IMR-90 (cell line): Measurements from ENCODE around the gene CCDC60. TPM values are rescaled to one million over a fixed set of nuclear protein-coding genes. Genes with fewer than 3 reads are reported as not detected.

Experiments used
- ATAC-seq: fragments of 200-7000 bp; cut with Tn5 transposase; 2 replicates; pipeline ENCODE4 v1.9.1; 2020; ENCODE audit warnings: low read depth, mild to moderate bottlenecking, moderate library complexity
- BruUV-seq: library from RNA; stranded (reverse); fragments of 400-500 nt; replicated peaks from 2 replicates; lab custom pipeline; 2021; lab: Mats Ljungman, UMichigan
- CTCF ChIA-PET: fragments of 300-600 bp; formaldehyde crosslinking; extraction: SDS; loops from one replicate; lab custom pipeline; 2021; ENCODE audit warnings: antibody characterized with exemption; lab: Yijun Ruan, JAX
- POLR2A ChIA-PET: fragments of 300-600 bp; sonication (Branson Sonifier 250); formaldehyde crosslinking; loops from one replicate; lab custom pipeline; 2022; ENCODE audit warnings: antibody characterized with exemption; ENCODE audit not compliant: unreplicated experiment; lab: Charles Lee
- DNase-seq: peaks from one replicate; pipeline ENCODE4 v3.0.0; 2013
- H2AFZ ChIP-seq: replicated peaks from 2 replicates; pipeline ENCODE3; 2013; ENCODE audit warnings: low read length, mild to moderate bottlenecking; ENCODE audit not compliant: poor library complexity
- H2AK5ac ChIP-seq: 2 replicates; pipeline ENCODE4 v1.6.1; 2013; ENCODE audit warnings: low read depth, low read length, inconsistent platforms
- H2AK9ac ChIP-seq: replicated peaks from 2 replicates; pipeline ENCODE3; 2013; ENCODE audit warnings: mild to moderate bottlenecking, low read depth, low read length, moderate library complexity; ENCODE audit not compliant: poor library complexity
- H2BK120ac ChIP-seq: 2 replicates; pipeline ENCODE4 v1.6.1; 2013; ENCODE audit warnings: low read depth, low read length, inconsistent platforms
- H2BK15ac ChIP-seq: 3 replicates; pipeline ENCODE4 v1.6.1; 2013; ENCODE audit warnings: low read depth, low read length, inconsistent platforms
- H2BK20ac ChIP-seq: 2 replicates; pipeline ENCODE4 v1.6.1; 2013; ENCODE audit warnings: low read depth, mild to moderate bottlenecking, inconsistent platforms, low read length, moderate library complexity
- H2BK5ac ChIP-seq: 2 replicates; pipeline ENCODE4 v1.6.1; 2013; ENCODE audit warnings: mild to moderate bottlenecking, low read depth, low read length, inconsistent platforms; ENCODE audit not compliant: poor library complexity, severe bottlenecking
- H3K14ac ChIP-seq: replicated peaks from 2 replicates; pipeline ENCODE4 v1.6.1; 2013; ENCODE audit warnings: low read depth, low read length, inconsistent platforms
- H3K18ac ChIP-seq: 2 replicates; pipeline ENCODE4 v1.6.1; 2013; ENCODE audit warnings: low read depth, low read length, control low read depth
- H3K23ac ChIP-seq: 2 replicates; pipeline ENCODE4 v1.6.1; 2013; ENCODE audit warnings: low read depth, low read length, inconsistent platforms
- H3K27ac ChIP-seq: 2 replicates; pipeline ENCODE4 v1.5.1; 2013; ENCODE audit warnings: mild to moderate bottlenecking, control low read depth, low read length; ENCODE audit not compliant: insufficient read depth
- H3K27me3 ChIP-seq: 2 replicates; pipeline ENCODE4 v1.6.1; 2013; ENCODE audit warnings: low read length; ENCODE audit not compliant: control insufficient read depth, insufficient read depth
- H3K36me3 ChIP-seq: 2 replicates; pipeline ENCODE4 v1.6.1; 2013; ENCODE audit warnings: low read length, mixed read lengths; ENCODE audit not compliant: control insufficient read depth, insufficient read depth
- H3K4ac ChIP-seq: 2 replicates; pipeline ENCODE4 v1.6.1; 2013; ENCODE audit warnings: low read depth, low read length, inconsistent platforms
- H3K4me1 ChIP-seq: 2 replicates; pipeline ENCODE4 v1.6.1; 2013; ENCODE audit warnings: low read length, mixed read lengths; ENCODE audit not compliant: control insufficient read depth, insufficient read depth
- H3K4me2 ChIP-seq: 2 replicates; pipeline ENCODE4 v1.6.1; 2013; ENCODE audit warnings: low read depth, mild to moderate bottlenecking, control low read depth, low read length, moderate library complexity
- H3K4me3 ChIP-seq: 2 replicates; pipeline ENCODE4 v1.5.1; 2013; ENCODE audit warnings: low read depth, mild to moderate bottlenecking, control low read depth, low read length, moderate library complexity; ENCODE audit not compliant: insufficient read depth
- H3K56ac ChIP-seq: 2 replicates; pipeline ENCODE4 v1.6.1; 2013; ENCODE audit warnings: low read length, inconsistent platforms; ENCODE audit not compliant: insufficient read depth; ENCODE audit errors: extremely low read depth
- H3K79me1 ChIP-seq, 2 experiments: 2 replicates each; pipeline ENCODE4 v1.6.1; 2013; ENCODE audit warnings: low read length in 2 of 2, inconsistent platforms in 1 of 2, low read depth in 1 of 2
- H3K9ac ChIP-seq: 2 replicates; pipeline ENCODE4 v1.6.1; 2013; ENCODE audit warnings: low read depth, low read length, control low read depth
- H3K9me1 ChIP-seq: 2 replicates; pipeline ENCODE4 v1.6.1; 2013; ENCODE audit warnings: low read length, inconsistent platforms; ENCODE audit not compliant: insufficient read depth
- H3K9me3 ChIP-seq: 2 replicates; pipeline ENCODE4 v1.6.1; 2013; ENCODE audit warnings: low read length; ENCODE audit not compliant: control insufficient read depth, insufficient read depth
- H4K20me1 ChIP-seq: 2 replicates; pipeline ENCODE4 v1.6.1; 2013; ENCODE audit warnings: low read length, inconsistent platforms; ENCODE audit not compliant: insufficient read depth
- H4K5ac ChIP-seq: 2 replicates; pipeline ENCODE4 v1.6.1; 2013; ENCODE audit warnings: mild to moderate bottlenecking, low read depth, low read length, control low read depth
- H4K8ac ChIP-seq, 2 experiments: 2 replicates each; pipeline ENCODE4 v1.6.1; 2013; ENCODE audit warnings: low read depth in 2 of 2, low read length in 2 of 2, control low read depth in 1 of 2, inconsistent platforms in 1 of 2
- H4K91ac ChIP-seq: 2 replicates; pipeline ENCODE4 v1.6.1; 2013; ENCODE audit warnings: low read depth, low read length, inconsistent platforms; ENCODE audit not compliant: insufficient read depth
- CTCF ChIP-seq: conservative IDR thresholded peaks from 2 replicates; pipeline ENCODE4 v1.5.1; 2012; ENCODE audit warnings: mild to moderate bottlenecking, low read depth, low read length, improper control_type of control experiment
- FOS ChIP-seq: fragments of 150-350 bp; IDR thresholded peaks from 2 replicates; pipeline ENCODE4 v1.6.1; 2016; ENCODE audit warnings: low read depth, low read length
- RCOR1 ChIP-seq: IDR thresholded peaks from 2 replicates; pipeline ENCODE4 v1.6.1; 2012; ENCODE audit warnings: mild to moderate bottlenecking, low read length, improper control_type of control experiment; ENCODE audit not compliant: insufficient replicate concordance
- WGBS, 2 experiments: methylation state at CpG; one replicate each; pipeline versions ENCODE4 v1.1.5 to v1.1.7; 2013; ENCODE audit warnings: missing lambda C conversion rate in 2 of 2; ENCODE audit not compliant: insufficient read length in 1 of 2; ENCODE audit errors: extremely low coverage in 2 of 2; 5-methylcytosine and 5-hydroxymethylcytosine counted together
- dilution Hi-C: fragments of 300-500 bp; cut with HindIII; formaldehyde crosslinking; loops from one replicate; pipeline ENCODE4 v1.14.3; 2018; ENCODE audit warnings: low sequenced_read_pairs; ENCODE audit not compliant: unreplicated experiment
- in situ Hi-C: fragments of 300-500 bp; cut with MboI; formaldehyde crosslinking; loops from 3 replicates; pipeline ENCODE4 v1.14.3; 2019; ENCODE audit warnings: low sequenced_read_pairs, inconsistent platforms, mixed read lengths
- intact Hi-C: fragments of 100-400 bp; cut with micrococcal nuclease; formaldehyde crosslinking; loops from 2 replicates; pipeline ENCODE4 v1.10.0; 2022
- polyA plus RNA-seq, 3 experiments: library from polyadenylated mRNA; depleted of rRNA; stranded (reverse); fragments of >200 nt; gene quantifications; 2 replicates each; pipeline ENCODE4 v1.2.3, GENCODE V29; 2012; ENCODE audit warnings: low replicate concordance in 1 of 3
- total RNA-seq: library from RNA; depleted of rRNA; stranded (reverse); fragments of >200 nt; gene quantifications from 2 replicates; pipeline ENCODE4 v1.2.3, GENCODE V29; 2012

The CCDC60 gene
- total and polyA plus RNA-seq, 2 of the 4 experiments (the other 2 are of a cell fraction) = not detected

DNA sequence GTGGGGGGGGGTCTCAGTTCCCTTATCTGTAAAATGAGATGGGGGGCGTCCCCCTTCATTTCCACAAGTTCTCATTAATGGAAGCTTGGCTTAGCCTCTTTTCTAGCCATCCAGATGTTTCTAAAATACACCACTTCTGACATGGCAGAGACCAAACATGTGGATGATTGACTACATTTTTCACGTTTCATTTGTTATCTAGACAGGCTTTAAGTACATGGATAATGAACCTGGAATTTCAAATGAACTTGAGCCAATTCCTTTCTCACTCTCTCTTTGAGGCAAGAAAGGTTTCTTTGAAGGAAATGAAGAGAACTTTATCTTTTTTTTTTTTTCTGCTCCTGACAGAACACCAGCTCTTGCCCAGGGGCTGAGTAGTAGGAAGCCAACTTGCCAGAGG, 39.1 kb downstream of the CCDC60 start:
- H3K56ac ChIP-seq = no peak overlapping the region
- intact Hi-C loops (no loop called here), in situ Hi-C loops (no loop called here), dilution Hi-C loops (no loop called here)
- TF ChIP-seq CTCF = no peak
- TF ChIP-seq FOS = no peak
- TF ChIP-seq RCOR1 = no peak
- H2BK15ac ChIP-seq = no peak overlapping the region
- no peaks in the 10 kb centered on the region for H3K36me3 ChIP-seq
- no peaks in the 10 kb centered on the region for H4K20me1 ChIP-seq
- ChIA-PET CTCF (no interaction called here), POLR2A (no interaction called here)
- H3K4me2 ChIP-seq = no peak overlapping the region
- H2AFZ ChIP-seq = no peak overlapping the region
- H3K27me3 ChIP-seq = no peaks in the 10 kb centered on the region
- whole genome bisulfite sequencing, 2 experiments = no CpG with 5 or more reads among the region's 2 CpGs
- H3K27ac ChIP-seq = no peak overlapping the region
- no peak overlapping the region for H3K23ac ChIP-seq
- no TSS peak for BruUV-seq
- no peak overlapping the region for H2BK20ac ChIP-seq
- H3K9me3 ChIP-seq = peaks cover 17% of the 10 kb centered on the region
- H3K18ac ChIP-seq = no peak overlapping the region
- no peaks in the 10 kb centered on the region for H3K9me1 ChIP-seq
- no peaks in the 10 kb centered on the region for H3K79me1 ChIP-seq
- no peak overlapping the region for H3K4ac ChIP-seq
- DNase-seq (no peak), ATAC-seq (no peak)
- no peak overlapping the region for H4K5ac ChIP-seq
- no peak overlapping the region for H2AK5ac ChIP-seq
- H3K14ac ChIP-seq = no peak overlapping the region
- H4K91ac ChIP-seq = no peak overlapping the region
- no peaks in the 10 kb centered on the region for H3K4me1 ChIP-seq
- no peak overlapping the region for H2BK120ac ChIP-seq
- H3K9ac ChIP-seq = no peak overlapping the region
- no peak overlapping the region for H2BK5ac ChIP-seq
- no peak overlapping the region for H2AK9ac ChIP-seq
- H4K8ac ChIP-seq = no peak overlapping the region
- no peak overlapping the region for H3K4me3 ChIP-seq
